NCI-H2029 treated with DMSO at 0.1 percent for 48 hours (cell line): ENCODE results near the gene MXRA5.
"Not testable (repeated sequence)": the region's sequence is repeated elsewhere in the genome, so short reads cannot be mapped to it uniquely, and the experiment has no call there.

Source experiments
- DNase-seq: peaks from one replicate; lab custom pipeline; 2025; lab: John Stamatoyannopoulos, UW

MXRA5 gene

GRCh38 chrX:3320471-3321046, 25.9 kb downstream of the MXRA5 start:
- DNase-seq: no peak

GRCh38 chrX:3317191-3317718, 29.2 kb downstream of the MXRA5 start:
- DNase-seq: no peak

- no peak for DNase-seq
Observed at GRCh38 chrX:3312109-3312508, 34.3 kb downstream of the MXRA5 start.

- no peak for DNase-seq
Observed at GRCh38 chrX:3307881-3308280, 38.6 kb downstream of the MXRA5 start.

- no peak for DNase-seq
Observed at GRCh38 chrX:3299636-3300035, 46.8 kb downstream of the MXRA5 start.

GRCh38 chrX:3295731-3296130, 50.7 kb downstream of the MXRA5 start:
- DNase-seq: no peak

- no peak for DNase-seq
Observed at GRCh38 chrX:3293251-3293650, 53.2 kb downstream of the MXRA5 start.

GRCh38 chrX:3290561-3290960, 55.9 kb downstream of the MXRA5 start:
- no peak for DNase-seq

- DNase-seq: no peak
Observed at GRCh38 chrX:3286196-3286945, 60.1 kb downstream of the MXRA5 start.

GRCh38 chrX:3280706-3281105, 65.7 kb downstream of the MXRA5 start:
- DNase-seq: no peak

GRCh38 chrX:3273668-3274067, 72.8 kb downstream of the MXRA5 start:
- not testable (repeated sequence) for DNase-seq

GRCh38 chrX:3271834-3272186, 74.6 kb downstream of the MXRA5 start:
- DNase-seq: no peak

GRCh38 chrX:3271183-3271833, 75.1 kb downstream of the MXRA5 start:
- DNase-seq: no peak

- DNase-seq: no peak
Observed at GRCh38 chrX:3268829-3269228, 77.6 kb downstream of the MXRA5 start.

- no peak for DNase-seq
Observed at GRCh38 chrX:3263681-3264126, 82.7 kb downstream of the MXRA5 start.

GRCh38 chrX:3262901-3263300, 83.6 kb downstream of the MXRA5 start:
- DNase-seq: no peak
